Measurements from ENCODE around the gene TRAPPC14.
"Not testable (repeated sequence)": the region's sequence is repeated elsewhere in the genome, so short reads cannot be mapped to it uniquely, and the experiment has no call there.

The TRAPPC14 gene

GRCh38 chr7:100153708-100154535 lies 4.6 kb downstream of the TRAPPC14 start:
- peak; percentile 60 for DNase-seq (ENCODE audit: low spot score)

- DNase-seq (ENCODE audit: low spot score) = no peak
Observed at GRCh38 chr7:100152937-100153666, 5.4 kb downstream of the TRAPPC14 start.

GRCh38 chr7:100152404-100152803 lies 6.1 kb downstream of the TRAPPC14 start:
- DNase-seq (ENCODE audit: low spot score) = no peak

GRCh38 chr7:100148559-100149328 lies 9.8 kb downstream of the TRAPPC14 start, which contains the start of gene LAMTOR4:
TSS of gene LAMTOR4 (plus strand) at chr7:100148918. CDS start at chr7:100148973, 55 bp downstream.
- peak; percentile 100 for DNase-seq (ENCODE audit: low spot score)

- DNase-seq (ENCODE audit: low spot score) = no peak
Observed at GRCh38 chr7:100148225-100148558, 10.3 kb downstream of the TRAPPC14 start.

- no peak for DNase-seq (ENCODE audit: low spot score)
Observed at GRCh38 chr7:100147278-100147677, 11.2 kb downstream of the TRAPPC14 start.

GRCh38 chr7:100146350-100146749 lies 12.2 kb downstream of the TRAPPC14 start:
- DNase-seq (ENCODE audit: low spot score) = not testable (repeated sequence)

GRCh38 chr7:100142461-100142860 lies 16.1 kb downstream of the TRAPPC14 start:
- DNase-seq (ENCODE audit: low spot score) = no peak

GRCh38 chr7:100141555-100141949 lies 17.0 kb downstream of the TRAPPC14 start:
- no peak for DNase-seq (ENCODE audit: low spot score)

- peak; percentile 53 for DNase-seq (ENCODE audit: low spot score)
Observed at GRCh38 chr7:100137851-100138760, 20.4 kb downstream of the TRAPPC14 start.

GRCh38 chr7:100132697-100133151 lies 25.8 kb downstream of the TRAPPC14 start:
- DNase-seq (ENCODE audit: low spot score) = peak; percentile 91

- DNase-seq (ENCODE audit: low spot score) = no peak
Observed at GRCh38 chr7:100132126-100132525, 26.4 kb downstream of the TRAPPC14 start.

GRCh38 chr7:100130608-100131453 lies 27.7 kb downstream of the TRAPPC14 start:
- DNase-seq (ENCODE audit: low spot score) = peak; percentile 64

- not testable (repeated sequence) for DNase-seq (ENCODE audit: low spot score)
Observed at GRCh38 chr7:100130220-100130607, 28.3 kb downstream of the TRAPPC14 start.

GRCh38 chr7:100128637-100128963 lies 29.9 kb downstream of the TRAPPC14 start:
- no peak for DNase-seq (ENCODE audit: low spot score)

GRCh38 chr7:100127866-100128636 lies 30.5 kb downstream of the TRAPPC14 start:
- peak; percentile 57 for DNase-seq (ENCODE audit: low spot score)

GRCh38 chr7:100126931-100127865 lies 31.3 kb downstream of the TRAPPC14 start, which contains the start of gene MBLAC1:
TSS of gene MBLAC1 (plus strand) at chr7:100126967. CDS start at chr7:100127396, 429 bp downstream.
- DNase-seq (ENCODE audit: low spot score) = peak; percentile 98

GRCh38 chr7:100126239-100126930 lies 32.1 kb downstream of the TRAPPC14 start:
- DNase-seq (ENCODE audit: low spot score) = no peak
